ENCODE data around the gene TKT.

TKT gene

GRCh38 chr3:53195066-53195450 lies 60.8 kb downstream of the TKT start:
- DNase-seq, result no peak

GRCh38 chr3:53194210-53195065 lies 61.4 kb downstream of the TKT start:
- no peak for DNase-seq

GRCh38 chr3:53193466-53194209 lies 62.2 kb downstream of the TKT start:
- peak; percentile 80 for DNase-seq

- DNase-seq, result no peak
Measured at GRCh38 chr3:53192608-53193007, 63.2 kb downstream of the TKT start.

GRCh38 chr3:53191836-53192480 lies 63.9 kb downstream of the TKT start:
- no peak for DNase-seq

GRCh38 chr3:53190659-53191058 lies 65.2 kb downstream of the TKT start:
- no peak for DNase-seq

GRCh38 chr3:53189276-53189675 lies 66.5 kb downstream of the TKT start:
- no peak for DNase-seq

- DNase-seq, result no peak
Measured at GRCh38 chr3:53188720-53189119, 67.1 kb downstream of the TKT start.

- DNase-seq, result no peak
Measured at GRCh38 chr3:53188136-53188685, 67.6 kb downstream of the TKT start.

- DNase-seq, result no peak
Measured at GRCh38 chr3:53187430-53187829, 68.4 kb downstream of the TKT start.

- no peak for DNase-seq
Measured at GRCh38 chr3:53186726-53187125, 69.1 kb downstream of the TKT start.

GRCh38 chr3:53185761-53186465 lies 69.9 kb downstream of the TKT start:
- DNase-seq, result no peak

- no peak for DNase-seq
Measured at GRCh38 chr3:53184701-53185100, 71.1 kb downstream of the TKT start.

GRCh38 chr3:53183514-53183913 lies 72.3 kb downstream of the TKT start:
- DNase-seq, result no peak

GRCh38 chr3:53182764-53183355 lies 73.0 kb downstream of the TKT start:
- no peak for DNase-seq

GRCh38 chr3:53181528-53181927 lies 74.3 kb downstream of the TKT start:
- DNase-seq, result no peak

- DNase-seq, result no peak
Measured at GRCh38 chr3:53181024-53181371, 74.8 kb downstream of the TKT start.

- no peak for DNase-seq
Measured at GRCh38 chr3:53180305-53181023, 75.4 kb downstream of the TKT start.

- DNase-seq, result no peak
Measured at GRCh38 chr3:53179580-53179979, 76.2 kb downstream of the TKT start.

- no peak for DNase-seq
Measured at GRCh38 chr3:53178246-53178645, 77.6 kb downstream of the TKT start.

- DNase-seq, result no peak
Measured at GRCh38 chr3:53175613-53176540, 79.9 kb downstream of the TKT start.

All from right hindlimb (tissue), 1 donor.